Adipocyte (in vitro differentiated cells): ENCODE data around the gene NME3.

ENCODE experiments used
- DNase-seq: peaks from one replicate; pipeline ENCODE4 v3.0.0-alpha.2; 2015; ENCODE audit warnings: low read depth
- H3K27me3 ChIP-seq: replicated peaks from 2 replicates; pipeline ENCODE4 v1.7.0; 2013; ENCODE audit warnings: mild to moderate bottlenecking, low read length, moderate library complexity; ENCODE audit not compliant: control insufficient read depth, insufficient read depth
- H3K36me3 ChIP-seq: 2 replicates; pipeline ENCODE4 v1.7.0; 2013; ENCODE audit warnings: low read length, mild to moderate bottlenecking, moderate library complexity; ENCODE audit not compliant: control insufficient read depth, insufficient read depth, severe bottlenecking
- H3K4me1 ChIP-seq: 2 replicates; pipeline ENCODE4 v1.7.0; 2013; ENCODE audit warnings: mild to moderate bottlenecking, low read length, moderate library complexity; ENCODE audit not compliant: control insufficient read depth, insufficient read depth
- H3K4me3 ChIP-seq: 2 replicates; pipeline ENCODE4 v1.7.0; 2013; ENCODE audit warnings: mild to moderate bottlenecking, low read length, moderate library complexity
- H3K9ac ChIP-seq: 2 replicates; pipeline ENCODE4 v1.7.0; 2013; ENCODE audit warnings: mild to moderate bottlenecking, low read length, moderate library complexity
- H3K9me3 ChIP-seq: 2 replicates; pipeline ENCODE4 v1.7.0; 2013; ENCODE audit warnings: mild to moderate bottlenecking, low read length, moderate library complexity; ENCODE audit not compliant: control insufficient read depth

The NME3 gene

GRCh38 chr16:1786242-1787055 lies 15.1 kb upstream of the NME3 start:
- Histone ChIP-seq H3K27me3 (no peaks in the 10 kb centered on the region), H3K36me3 (peaks cover 9% of the 10 kb centered on the region), H3K4me3 (no peak overlapping the region), H3K4me1 (peaks cover 2% of the 10 kb centered on the region), H3K9me3 (no peaks in the 10 kb centered on the region), H3K9ac (no peak overlapping the region)
- DNase-seq, result no peak

GRCh38 chr16:1785846-1786170 lies 14.5 kb upstream of the NME3 start:
- Histone ChIP-seq H3K9ac (no peak overlapping the region), H3K4me3 (no peak overlapping the region), H3K9me3 (no peaks in the 10 kb centered on the region), H3K4me1 (peaks cover 5% of the 10 kb centered on the region), H3K27me3 (no peaks in the 10 kb centered on the region), H3K36me3 (peaks cover 9% of the 10 kb centered on the region)
- DNase-seq, result no peak

GRCh38 chr16:1784977-1785845 lies 13.9 kb upstream of the NME3 start:
- H3K4me3 ChIP-seq, result no peak overlapping the region
- H3K4me1 ChIP-seq, result peaks cover 5% of the 10 kb centered on the region
- no peaks in the 10 kb centered on the region for H3K9me3 ChIP-seq
- DNase-seq, result no peak
- H3K27me3 ChIP-seq, result no peaks in the 10 kb centered on the region
- H3K36me3 ChIP-seq, result peaks cover 9% of the 10 kb centered on the region
- H3K9ac ChIP-seq, result no peak overlapping the region

- peaks cover 5% of the 10 kb centered on the region for H3K4me1 ChIP-seq
Measured at GRCh38 chr16:1782408-1783264, 11.3 kb upstream of the NME3 start, which contains the start of the genes NUBP2 and SPSB3. Gene NUBP2 (plus strand): TSS chr16:1782960. CDS start chr16:1783021, 61 bp downstream. Gene SPSB3 (minus strand): TSS chr16:1782571. CDS start chr16:1781483, 1,088 bp downstream.

GRCh38 chr16:1781758-1782407 lies 10.5 kb upstream of the NME3 start:
- H3K9me3 ChIP-seq, result no peaks in the 10 kb centered on the region
- peak overlapping the region; percentile 89 for H3K9ac ChIP-seq
- H3K4me3 ChIP-seq, result peak overlapping the region; percentile 88
- no peaks in the 10 kb centered on the region for H3K27me3 ChIP-seq
- peak; percentile 56 for DNase-seq
- H3K36me3 ChIP-seq, result peaks cover 11% of the 10 kb centered on the region
- H3K4me1 ChIP-seq, result peaks cover 5% of the 10 kb centered on the region

More at GRCh38 chr16:1782408-1783264, 11.3 kb upstream of the NME3 start, which contains the start of the genes NUBP2 and SPSB3:
- peaks cover 6% of the 10 kb centered on the region for H3K36me3 ChIP-seq
- DNase-seq, result peak; percentile 100
- H3K9me3 ChIP-seq, result no peaks in the 10 kb centered on the region
- H3K9ac ChIP-seq, result peak within 1 kb of the TSS; percentile 89
- H3K27me3 ChIP-seq, result no peaks in the 10 kb centered on the region
- H3K4me3 ChIP-seq, result peak within 1 kb of the TSS; percentile 88

GRCh38 chr16:1781254-1781653 lies 9.9 kb upstream of the NME3 start:
- DNase-seq, result no peak
- Histone ChIP-seq H3K4me1 (peaks cover 5% of the 10 kb centered on the region), H3K4me3 (peak overlapping the region; percentile 88), H3K27me3 (no peaks in the 10 kb centered on the region), H3K9ac (peak overlapping the region; percentile 89), H3K36me3 (peaks cover 15% of the 10 kb centered on the region), H3K9me3 (no peaks in the 10 kb centered on the region)

GRCh38 chr16:1780677-1781072 lies 9.3 kb upstream of the NME3 start:
- H3K4me3 ChIP-seq, result no peak overlapping the region
- H3K9me3 ChIP-seq, result no peaks in the 10 kb centered on the region
- peaks cover 18% of the 10 kb centered on the region for H3K36me3 ChIP-seq
- peaks cover 5% of the 10 kb centered on the region for H3K4me1 ChIP-seq
- H3K9ac ChIP-seq, result peak overlapping the region; percentile 89
- DNase-seq, result no peak
- no peaks in the 10 kb centered on the region for H3K27me3 ChIP-seq

GRCh38 chr16:1779741-1780676 lies 8.7 kb upstream of the NME3 start:
- H3K36me3 ChIP-seq, result peaks cover 25% of the 10 kb centered on the region
- no peaks in the 10 kb centered on the region for H3K27me3 ChIP-seq
- peaks cover 5% of the 10 kb centered on the region for H3K4me1 ChIP-seq
- H3K4me3 ChIP-seq, result no peak overlapping the region
- no peak for DNase-seq
- no peak overlapping the region for H3K9ac ChIP-seq
- no peaks in the 10 kb centered on the region for H3K9me3 ChIP-seq

- Histone ChIP-seq H3K4me1 (peaks cover 11% of the 10 kb centered on the region), H3K4me3 (no peak overlapping the region), H3K36me3 (peaks cover 26% of the 10 kb centered on the region), H3K9ac (no peak overlapping the region), H3K9me3 (no peaks in the 10 kb centered on the region), H3K27me3 (no peaks in the 10 kb centered on the region)
- no peak for DNase-seq
Measured at GRCh38 chr16:1779234-1779701, 7.9 kb upstream of the NME3 start.
